ENCODE data around the gene XPC. TPM values are rescaled to one million over a fixed set of nuclear protein-coding genes. Genes with fewer than 3 reads are reported as not detected.
A peak's percentile ranks its signal among the peaks of the same experiment; 100 is the strongest.

Gene XPC
- total RNA-seq, 1 donor from 2014 or later = 10.4 TPM

- Histone ChIP-seq H3K27ac (replicated peaks) (no peak overlapping the region), H3K4me1 (peaks cover 59% of the 10 kb centered on the region), H3K9me3 (replicated peaks) (no peaks in the 10 kb centered on the region), H3K36me3 (peaks cover 61% of the 10 kb centered on the region), H3K27me3 (ENCODE audit: low read depth) (no peaks in the 10 kb centered on the region), H3K4me3 (no peak overlapping the region)
- intact Hi-C loops (cut with micrococcal nuclease) = no loop called here
- DNase-seq = no peak
- TF ChIP-seq, protein P1, sequence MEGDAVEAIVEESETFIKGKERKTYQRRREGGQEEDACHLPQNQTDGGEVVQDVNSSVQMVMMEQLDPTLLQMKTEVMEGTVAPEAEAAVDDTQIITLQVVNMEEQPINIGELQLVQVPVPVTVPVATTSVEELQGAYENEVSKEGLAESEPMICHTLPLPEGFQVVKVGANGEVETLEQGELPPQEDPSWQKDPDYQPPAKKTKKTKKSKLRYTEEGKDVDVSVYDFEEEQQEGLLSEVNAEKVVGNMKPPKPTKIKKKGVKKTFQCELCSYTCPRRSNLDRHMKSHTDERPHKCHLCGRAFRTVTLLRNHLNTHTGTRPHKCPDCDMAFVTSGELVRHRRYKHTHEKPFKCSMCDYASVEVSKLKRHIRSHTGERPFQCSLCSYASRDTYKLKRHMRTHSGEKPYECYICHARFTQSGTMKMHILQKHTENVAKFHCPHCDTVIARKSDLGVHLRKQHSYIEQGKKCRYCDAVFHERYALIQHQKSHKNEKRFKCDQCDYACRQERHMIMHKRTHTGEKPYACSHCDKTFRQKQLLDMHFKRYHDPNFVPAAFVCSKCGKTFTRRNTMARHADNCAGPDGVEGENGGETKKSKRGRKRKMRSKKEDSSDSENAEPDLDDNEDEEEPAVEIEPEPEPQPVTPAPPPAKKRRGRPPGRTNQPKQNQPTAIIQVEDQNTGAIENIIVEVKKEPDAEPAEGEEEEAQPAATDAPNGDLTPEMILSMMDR (IDR thresholded peaks at IDR 0.05; ENCODE audit: borderline replicate concordance) = no peak
These were observed 37.7 kb downstream of the XPC start for GRCh38 chr3:14140668-14141067.

DNA sequence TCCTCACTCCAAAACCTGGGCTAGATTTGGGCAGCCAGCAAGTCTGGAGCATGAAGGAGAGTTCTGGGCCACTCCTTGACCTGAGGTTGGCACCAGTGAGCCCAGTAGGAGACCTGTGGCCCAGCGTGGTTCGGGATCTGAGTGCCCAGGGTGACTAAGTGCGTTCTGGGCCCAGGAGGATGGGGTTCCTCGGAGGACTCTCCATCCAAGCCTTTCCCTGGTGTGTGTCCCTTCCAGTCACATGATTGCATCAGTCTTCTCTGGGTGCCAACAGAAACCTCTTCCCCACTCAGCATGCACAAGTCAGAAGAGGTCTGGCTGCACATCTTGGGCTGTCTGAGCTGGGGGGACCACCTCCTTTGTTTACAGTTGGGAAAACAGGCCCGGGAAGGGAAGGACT is 38.6 kb downstream of the XPC start:
- peaks cover 50% of the 10 kb centered on the region for H3K4me1 ChIP-seq

DNA sequence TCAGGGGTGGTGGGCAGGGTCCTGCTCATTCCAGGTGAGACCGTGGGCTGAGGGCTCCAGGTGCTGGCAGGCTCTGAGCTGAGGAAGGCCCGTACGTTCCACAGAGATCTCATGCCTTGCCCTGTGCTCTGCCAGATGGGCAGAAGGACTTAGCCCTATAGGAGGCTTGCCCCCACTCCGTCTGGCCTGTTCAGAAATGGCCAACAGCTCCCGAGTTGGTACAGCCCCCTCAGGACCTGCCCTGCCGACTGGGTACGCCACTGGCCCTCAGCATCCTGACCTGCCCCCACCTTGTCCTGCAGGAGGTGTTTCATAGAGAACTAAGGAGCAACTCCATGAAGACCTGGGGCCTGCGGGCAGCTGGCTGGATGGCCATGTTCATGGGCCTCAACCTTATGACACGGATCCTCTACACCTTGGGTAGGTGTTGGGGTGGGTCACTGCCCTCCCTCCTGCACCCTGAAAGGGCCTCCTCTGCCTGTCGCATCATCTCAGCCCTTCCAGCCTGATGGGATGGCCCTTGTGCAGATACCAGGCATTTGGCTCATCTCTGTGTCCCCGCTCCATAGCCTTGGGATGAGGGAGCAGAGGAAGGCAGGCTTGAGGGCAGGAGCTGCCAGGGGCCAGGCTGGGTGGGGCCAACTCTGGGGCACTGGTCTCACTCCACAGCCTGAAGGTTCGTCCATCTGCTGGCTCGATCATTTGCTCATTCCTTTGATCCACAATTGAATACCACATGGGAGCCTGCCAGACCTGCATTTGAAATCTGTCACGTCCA is 39.3 kb downstream of the XPC start:
- H3K4me1 ChIP-seq = peaks cover 43% of the 10 kb centered on the region
- no peak overlapping the region for H3K27ac ChIP-seq (replicated peaks)
- no peaks in the 10 kb centered on the region for H3K27me3 ChIP-seq (ENCODE audit: low read depth)
- H3K4me3 ChIP-seq = no peak overlapping the region
- no peaks in the 10 kb centered on the region for H3K9me3 ChIP-seq (replicated peaks)
- no peak for DNase-seq
- H3K36me3 ChIP-seq = peaks cover 74% of the 10 kb centered on the region
- TF ChIP-seq, protein P1 (IDR thresholded peaks at IDR 0.05; ENCODE audit: borderline replicate concordance) = no peak
- intact Hi-C loops (cut with micrococcal nuclease) = no loop called here

More for the DNA sequence above, 38.6 kb downstream of the XPC start:
- H3K9me3 ChIP-seq (replicated peaks) = no peaks in the 10 kb centered on the region
- H3K27ac ChIP-seq (replicated peaks) = no peak overlapping the region
- H3K27me3 ChIP-seq (ENCODE audit: low read depth) = no peaks in the 10 kb centered on the region
- H3K36me3 ChIP-seq = peaks cover 67% of the 10 kb centered on the region
- no peak overlapping the region for H3K4me3 ChIP-seq
- TF ChIP-seq, protein P1 (IDR thresholded peaks at IDR 0.05; ENCODE audit: borderline replicate concordance) = no peak
- intact Hi-C loops (cut with micrococcal nuclease) = no loop called here
- no peak for DNase-seq

GRCh38 chr3:14138109-14138877 is 40.1 kb downstream of the XPC start:
- Histone ChIP-seq H3K9me3 (replicated peaks) (no peaks in the 10 kb centered on the region), H3K36me3 (peaks cover 82% of the 10 kb centered on the region), H3K4me3 (no peak overlapping the region), H3K4me1 (peaks cover 35% of the 10 kb centered on the region), H3K27ac (replicated peaks) (no peak overlapping the region), H3K27me3 (ENCODE audit: low read depth) (no peaks in the 10 kb centered on the region)
- intact Hi-C loops (cut with micrococcal nuclease) = no loop called here
- no peak for DNase-seq
- TF ChIP-seq, protein P1 (IDR thresholded peaks at IDR 0.05; ENCODE audit: borderline replicate concordance) = no peak

DNA sequence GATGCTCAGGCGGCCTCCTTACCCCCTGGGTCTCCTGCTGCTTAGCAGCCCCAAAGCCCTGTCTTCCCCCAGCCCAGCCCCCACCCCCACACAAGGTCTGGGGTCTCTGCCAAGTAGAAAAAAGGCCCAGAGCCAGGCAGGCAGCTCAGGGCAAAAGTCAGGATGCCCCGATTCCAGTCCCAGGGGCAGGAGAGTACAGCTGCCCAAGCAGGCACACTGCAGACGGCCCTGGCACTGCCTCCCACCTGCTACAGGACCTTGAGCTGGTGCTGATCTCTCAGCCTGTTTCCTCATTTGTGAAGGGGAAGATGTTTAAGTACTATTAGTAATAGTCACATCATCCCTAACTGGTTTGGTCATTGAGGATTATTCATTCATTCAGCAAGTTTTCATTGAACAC is 41.0 kb downstream of the XPC start:
- no peak overlapping the region for H3K4me3 ChIP-seq
- TF ChIP-seq, protein P1 (IDR thresholded peaks at IDR 0.05; ENCODE audit: borderline replicate concordance) = no peak
- H3K27ac ChIP-seq (replicated peaks) = peak overlapping the region; percentile 42
- no peaks in the 10 kb centered on the region for H3K27me3 ChIP-seq (ENCODE audit: low read depth)
- peaks cover 91% of the 10 kb centered on the region for H3K36me3 ChIP-seq
- peaks cover 27% of the 10 kb centered on the region for H3K4me1 ChIP-seq
- intact Hi-C loops (cut with micrococcal nuclease) = no loop called here
- DNase-seq = no peak
- H3K9me3 ChIP-seq (replicated peaks) = no peaks in the 10 kb centered on the region
